Ishikawa (cell line): ENCODE results near the gene ARID3A.

Source experiments
- CEBPB ChIP-seq: IDR thresholded peaks from 2 replicates; pipeline ENCODE4 v1.6.1; 2012
- CREB1 ChIP-seq: IDR thresholded peaks from 2 replicates; pipeline ENCODE4 v1.6.1; 2012; ENCODE audit warnings: low read depth
- EGR1 ChIP-seq: IDR thresholded peaks from 2 replicates; pipeline ENCODE4 v1.6.1; 2012
- EP300 ChIP-seq: IDR thresholded peaks from 2 replicates; pipeline ENCODE4 v1.6.1; 2012; ENCODE audit warnings: borderline replicate concordance
- FOXM1 ChIP-seq: IDR thresholded peaks from 2 replicates; pipeline ENCODE4 v1.6.1; 2012; ENCODE audit warnings: low read depth, borderline replicate concordance
- MAX ChIP-seq: IDR thresholded peaks from 2 replicates; pipeline ENCODE4 v1.6.1; 2012
- NFIC ChIP-seq: IDR thresholded peaks from 2 replicates; pipeline ENCODE4 v1.6.1; 2012
- RAD21 ChIP-seq: IDR thresholded peaks from 2 replicates; pipeline ENCODE4 v1.6.1; 2012; ENCODE audit warnings: low read depth
- REST ChIP-seq: IDR thresholded peaks from 2 replicates; pipeline ENCODE4 v1.6.1; 2012; ENCODE audit warnings: low read depth, mild to moderate bottlenecking
- TAF1 ChIP-seq: IDR thresholded peaks from 2 replicates; pipeline ENCODE4 v1.6.1; 2012; ENCODE audit warnings: low read depth, mild to moderate bottlenecking
- TCF12 ChIP-seq: IDR thresholded peaks from 2 replicates; pipeline ENCODE4 v1.6.1; 2012; ENCODE audit warnings: low read depth
- TEAD4 ChIP-seq: IDR thresholded peaks from 2 replicates; pipeline ENCODE4 v1.6.1; 2012
- USF1 ChIP-seq: IDR thresholded peaks from 2 replicates; pipeline ENCODE4 v1.6.1; 2012
- YY1 ChIP-seq: IDR thresholded peaks from 2 replicates; pipeline ENCODE4 v1.6.1; 2012; ENCODE audit warnings: low read depth
- ZBTB7A ChIP-seq: IDR thresholded peaks from 2 replicates; pipeline ENCODE4 v1.6.1; 2012; ENCODE audit warnings: low read depth

ARID3A gene

GRCh38 chr19:1014161-1015060 is 88.6 kb downstream of the ARID3A start:
- TF ChIP-seq YY1 (no peak), CREB1 (no peak), TEAD4 (no peak), RAD21 (no peak), ZBTB7A (no peak), EGR1 (no peak), REST (no peak), NFIC (no peak), TCF12 (no peak), USF1 (no peak), MAX (no peak)

GRCh38 chr19:1015061-1015781 is 89.4 kb downstream of the ARID3A start:
- TF ChIP-seq REST: no peak
- no peak for TF ChIP-seq TEAD4
- TF ChIP-seq CEBPB: no peak
- no peak for TF ChIP-seq EGR1
- TF ChIP-seq TCF12: no peak
- TF ChIP-seq FOXM1: no peak
- TF ChIP-seq NFIC: no peak
- TF ChIP-seq MAX: no peak
- no peak for TF ChIP-seq ZBTB7A
- TF ChIP-seq USF1: no peak
- TF ChIP-seq CREB1: no peak
- no peak for TF ChIP-seq EP300
- TF ChIP-seq TAF1: no peak
- TF ChIP-seq YY1: no peak
- no peak for TF ChIP-seq RAD21

- TF ChIP-seq CREB1 (no peak), FOXM1 (no peak), ZBTB7A (no peak), TEAD4 (no peak), CEBPB (no peak), MAX (no peak), TAF1 (no peak), USF1 (no peak), EP300 (no peak), NFIC (no peak), RAD21 (no peak), YY1 (no peak), REST (no peak), TCF12 (no peak), EGR1 (no peak)
Observed at GRCh38 chr19:1015782-1016646, 90.2 kb downstream of the ARID3A start.
